GM19372 (cell line): Measurements from ENCODE around the gene CASKIN2.
A peak's percentile ranks its signal among the peaks of the same experiment; 100 is the strongest.
"Not testable (repeated sequence)": the region's sequence is repeated elsewhere in the genome, so short reads cannot be mapped to it uniquely, and the experiment has no call there.

Experiments used
- ATAC-seq: cut with Tn5 transposase; IDR thresholded peaks from one replicate; pipeline ENCODE4 v1.9.1; 2021; ENCODE audit warnings: mild to moderate bottlenecking, low read depth, moderate library complexity; ENCODE audit not compliant: unreplicated experiment

CASKIN2 gene

DNA sequence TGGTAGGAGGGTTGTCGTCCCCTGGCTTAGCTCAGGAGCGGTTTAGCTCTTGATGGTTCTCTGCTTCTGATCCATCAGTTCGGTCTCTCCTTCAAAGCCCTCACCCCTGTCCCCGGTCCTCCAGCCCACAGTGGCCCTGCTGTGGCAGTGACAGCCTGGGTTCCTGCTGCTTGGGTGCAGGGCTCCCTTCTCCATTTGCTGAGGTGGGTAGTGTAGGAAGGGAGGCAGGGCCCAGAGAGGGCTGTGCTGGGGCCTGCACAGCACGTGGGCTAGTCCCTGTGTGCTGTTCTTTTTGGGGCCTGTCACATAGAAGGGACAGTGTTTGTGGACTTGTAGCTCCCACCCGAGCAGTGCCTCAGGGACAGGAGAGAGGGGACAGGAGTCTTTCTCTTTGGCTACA lies 40.6 kb downstream of the CASKIN2 start:
- ATAC-seq = no peak

DNA sequence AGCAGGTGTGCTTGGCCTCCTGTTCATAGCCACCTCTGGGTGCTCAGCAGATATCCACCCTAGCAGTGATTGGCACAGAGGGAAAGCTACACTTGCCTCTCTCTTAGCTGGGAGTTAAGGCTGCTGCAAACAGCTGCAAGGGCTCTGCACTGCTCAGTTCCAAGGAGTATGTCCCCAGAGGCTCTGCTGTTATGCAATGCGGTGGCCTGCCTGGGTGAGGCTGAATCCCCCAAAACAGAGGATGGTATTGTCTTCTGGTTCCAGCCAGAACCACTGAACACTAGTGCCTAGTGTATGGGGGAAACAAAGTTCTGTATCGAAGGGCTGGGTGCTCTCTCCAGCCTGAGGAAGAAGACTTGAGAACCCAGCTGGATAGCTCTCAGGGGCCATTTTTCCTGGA lies 42.1 kb downstream of the CASKIN2 start:
- no peak for ATAC-seq

DNA sequence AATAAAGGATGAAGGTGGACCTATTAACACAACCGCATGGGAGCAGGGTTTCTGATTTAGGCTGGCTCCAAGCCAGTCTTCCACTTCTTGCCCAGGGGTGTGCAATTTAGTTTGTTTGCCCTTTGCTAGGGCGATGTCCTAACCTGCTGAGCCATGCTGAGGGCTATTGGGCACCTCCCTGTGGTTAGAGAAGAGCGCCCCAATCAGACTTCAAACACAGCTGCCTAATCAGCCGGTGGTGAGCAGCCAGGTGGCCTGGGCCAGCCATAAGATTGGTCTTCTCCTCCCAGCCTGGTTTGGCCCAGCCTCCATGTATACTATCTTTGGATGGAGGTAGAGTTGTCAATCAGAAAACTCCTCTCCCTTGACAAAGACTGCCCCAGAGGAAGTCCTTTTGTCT lies 43.2 kb downstream of the CASKIN2 start:
- ATAC-seq = no peak

DNA sequence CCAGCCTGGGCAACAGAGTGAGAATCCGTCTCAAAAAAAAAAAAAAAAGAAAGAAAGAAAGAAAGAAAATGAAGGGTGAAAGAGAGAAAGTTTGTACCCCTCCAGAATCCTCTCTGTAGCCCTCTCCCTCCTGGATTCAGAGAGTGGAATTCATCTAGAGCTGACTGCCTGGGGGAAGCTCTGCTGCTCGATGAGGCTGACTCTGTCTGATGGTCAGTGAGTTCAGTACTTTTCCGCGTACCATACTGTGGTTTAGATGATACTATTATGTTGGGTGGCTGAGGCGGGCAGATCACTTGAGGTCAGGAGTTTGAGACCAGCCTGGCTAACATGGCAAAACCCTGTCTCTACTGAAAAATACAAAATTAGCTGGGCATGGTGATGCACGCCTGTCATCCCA lies 44.1 kb downstream of the CASKIN2 start:
- no peak for ATAC-seq

DNA sequence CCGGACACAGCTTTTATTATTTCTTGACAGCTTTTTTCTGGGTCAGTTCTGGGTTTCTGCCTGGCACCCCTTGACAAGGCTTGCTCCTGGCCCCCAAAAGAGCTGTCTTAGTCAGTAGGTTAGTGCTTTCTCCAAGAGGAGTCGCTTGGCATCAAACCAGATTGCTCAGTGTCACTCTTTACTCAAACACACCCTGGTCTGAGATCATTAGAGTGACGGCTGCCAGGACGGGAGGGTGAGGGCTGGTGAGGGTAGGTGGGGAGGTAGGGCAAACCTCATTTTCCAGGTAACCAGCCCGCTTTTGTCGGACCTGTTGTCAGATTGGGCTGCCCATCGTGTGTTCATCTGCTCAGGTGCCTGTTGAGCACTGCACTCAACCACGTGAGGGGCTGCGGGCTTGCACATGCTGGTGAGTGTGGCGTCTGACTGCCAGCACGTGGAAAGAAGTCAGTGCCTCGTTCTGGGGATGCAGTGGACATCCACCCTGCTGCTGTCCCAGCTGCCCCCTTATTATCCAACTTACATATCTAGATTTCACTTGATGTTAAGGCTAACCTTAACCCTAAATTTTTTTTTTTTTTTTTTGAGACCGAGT lies 46.5 kb downstream of the CASKIN2 start:
- no peak for ATAC-seq

DNA sequence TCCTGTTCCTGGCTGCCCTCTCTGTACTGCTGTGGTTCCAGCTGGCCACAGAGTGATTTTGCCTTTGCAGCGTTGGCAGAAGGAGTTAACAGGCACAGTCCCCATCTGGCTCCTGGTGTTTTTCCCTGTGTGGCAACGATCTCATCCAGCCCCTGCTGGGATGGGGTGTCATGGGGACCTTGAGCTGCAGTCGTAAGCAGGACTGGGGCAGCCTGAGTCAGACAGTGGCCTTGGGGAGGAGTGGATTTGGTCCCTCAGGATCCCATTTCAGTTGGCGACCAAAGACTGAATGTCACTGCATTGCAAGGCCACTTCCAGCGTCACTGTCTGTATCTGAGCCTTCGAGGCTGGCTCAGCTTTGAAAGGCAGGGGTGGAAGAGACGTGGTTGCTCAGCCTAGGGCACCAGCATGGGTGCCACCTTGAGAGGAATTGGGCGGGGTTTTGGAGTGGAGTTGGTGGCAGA lies 47.0 kb downstream of the CASKIN2 start:
- ATAC-seq = no peak

DNA sequence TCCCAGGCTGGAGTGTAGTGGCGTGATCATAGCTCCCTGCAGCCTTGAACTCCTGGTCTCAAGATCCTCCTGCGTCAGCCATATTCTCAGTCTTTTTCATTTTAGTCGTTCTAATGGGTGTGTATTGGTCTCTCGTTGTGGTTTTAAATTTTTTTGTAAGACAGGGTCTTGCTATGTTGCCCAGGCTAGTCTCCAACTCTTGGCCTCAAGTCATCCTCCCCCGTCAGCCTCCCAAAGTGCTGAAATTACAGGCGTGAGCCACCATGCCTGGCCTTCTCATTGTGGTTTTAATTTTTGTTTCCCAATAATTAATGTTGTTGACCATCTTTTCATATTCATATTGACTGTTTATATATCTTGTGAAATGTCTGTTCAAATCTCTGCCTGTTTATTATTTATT lies 50.3 kb downstream of the CASKIN2 start:
- no peak for ATAC-seq

DNA sequence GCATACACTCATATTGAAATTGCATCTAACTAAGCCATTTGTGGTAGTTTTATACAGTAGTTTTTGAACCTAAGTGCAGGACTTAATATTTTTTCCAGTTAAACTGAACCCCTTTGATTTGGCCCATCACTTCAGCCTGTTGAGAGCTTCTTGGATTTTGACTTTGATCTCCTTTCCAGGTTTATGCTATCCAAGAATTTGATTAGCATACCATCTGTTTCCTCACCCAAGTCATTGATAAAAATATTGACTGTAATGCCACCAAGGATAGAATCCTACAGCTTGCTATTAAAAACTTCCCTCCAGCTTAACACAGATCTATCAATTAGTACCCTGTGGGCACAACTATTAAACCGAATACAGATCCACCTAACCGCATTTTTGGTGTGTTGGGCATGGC lies 51.7 kb downstream of the CASKIN2 start:
- ATAC-seq = no peak

DNA sequence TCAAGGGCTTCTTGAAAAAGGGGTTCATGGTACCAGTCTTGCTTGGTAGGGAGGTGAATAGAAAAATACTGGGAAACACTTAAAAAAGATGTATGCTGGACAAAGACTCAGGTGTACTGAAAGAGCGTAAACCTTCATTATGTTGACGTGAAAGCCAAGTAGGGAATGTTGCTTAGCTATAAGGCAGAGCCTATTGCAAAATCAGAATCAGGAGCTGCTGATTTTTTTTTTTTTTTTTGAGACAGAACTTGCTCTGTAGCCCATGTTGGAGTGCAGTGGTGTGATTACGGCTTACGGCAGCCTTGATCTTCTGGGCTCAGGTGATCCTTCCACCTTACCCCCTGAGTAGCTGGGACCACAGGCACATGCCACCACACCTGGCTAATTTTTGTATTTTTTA lies 55.0 kb downstream of the CASKIN2 start:
- ATAC-seq = no peak

DNA sequence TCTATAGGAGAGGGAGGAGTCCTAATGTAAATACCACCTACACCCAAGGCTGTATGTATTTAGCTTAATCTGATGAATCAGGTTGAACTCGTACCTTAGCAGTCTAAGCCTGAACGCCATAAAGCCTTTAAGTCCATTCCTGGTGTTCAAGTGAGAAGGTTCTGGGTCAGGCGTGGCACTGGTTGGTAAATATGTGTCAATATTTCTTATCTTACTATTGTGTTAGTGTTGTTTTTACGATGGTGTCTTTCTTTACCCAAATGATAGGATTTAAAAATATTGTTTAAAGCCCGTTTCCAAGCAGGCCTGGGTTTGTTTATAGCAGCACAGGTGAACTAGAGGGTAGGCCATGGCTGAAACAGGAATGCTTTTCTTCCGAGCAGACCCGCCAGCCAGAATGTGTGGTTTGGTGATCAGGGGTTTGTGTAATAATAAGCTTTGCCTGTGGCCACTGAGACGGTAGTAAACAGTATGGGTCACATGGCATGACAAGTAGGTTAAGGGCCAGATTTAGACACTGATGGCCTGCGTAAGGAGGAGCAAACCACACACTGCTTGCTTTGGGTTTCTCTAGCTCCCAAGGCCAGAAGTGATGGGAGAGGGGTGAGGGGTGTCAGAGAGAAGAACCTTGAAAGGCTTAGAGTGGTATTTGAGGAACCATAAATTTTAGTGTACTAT lies 55.6 kb downstream of the CASKIN2 start:
- ATAC-seq = no peak

DNA sequence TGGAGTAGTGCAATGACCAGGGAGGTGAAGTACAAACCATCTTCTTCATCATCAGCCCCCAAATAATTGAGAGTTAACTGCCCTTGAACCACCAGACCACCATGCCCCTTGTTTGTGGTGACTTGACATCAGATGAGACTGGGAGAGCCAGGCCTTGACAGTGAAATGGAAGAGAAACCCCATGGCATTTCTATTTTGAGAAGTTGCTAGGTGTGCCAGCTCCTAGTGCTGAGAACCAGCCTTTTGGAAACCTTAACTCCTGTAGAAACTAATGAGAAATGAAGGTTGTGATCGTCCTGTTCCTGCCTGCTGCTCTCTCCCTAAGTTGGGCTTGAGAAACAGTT lies 56.1 kb downstream of the CASKIN2 start:
- ATAC-seq = no peak

DNA sequence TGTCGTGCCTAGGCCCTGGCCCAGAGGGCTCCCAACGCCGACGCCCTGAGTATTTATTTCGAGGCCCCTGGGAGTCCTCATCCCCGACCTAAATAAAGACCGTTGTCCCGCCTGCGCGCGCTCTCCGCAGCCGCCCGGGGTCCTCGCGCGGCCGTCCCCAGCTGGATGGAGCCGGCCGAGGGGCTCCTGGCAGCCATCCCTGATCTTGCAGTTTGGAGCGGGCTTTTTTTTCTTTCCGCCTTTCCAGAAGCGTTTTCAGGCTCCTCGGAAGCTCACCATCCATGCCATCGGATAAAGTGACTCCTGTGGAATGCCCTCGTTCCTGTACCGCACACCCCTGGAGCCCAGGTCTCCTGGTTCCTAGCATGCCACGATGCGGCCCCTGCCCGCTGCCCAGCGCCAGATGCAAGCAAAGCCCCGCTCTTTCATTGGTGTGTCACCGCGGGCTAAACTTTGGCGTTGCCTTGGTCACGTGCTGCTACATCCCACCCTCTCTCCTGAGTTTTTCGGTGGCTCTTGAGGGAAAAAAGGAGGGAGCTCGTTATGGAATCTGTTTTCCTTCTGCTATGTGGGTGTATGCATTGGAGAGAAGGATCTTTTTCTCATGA lies 58.2 kb downstream of the CASKIN2 start:
- ATAC-seq = no peak

DNA sequence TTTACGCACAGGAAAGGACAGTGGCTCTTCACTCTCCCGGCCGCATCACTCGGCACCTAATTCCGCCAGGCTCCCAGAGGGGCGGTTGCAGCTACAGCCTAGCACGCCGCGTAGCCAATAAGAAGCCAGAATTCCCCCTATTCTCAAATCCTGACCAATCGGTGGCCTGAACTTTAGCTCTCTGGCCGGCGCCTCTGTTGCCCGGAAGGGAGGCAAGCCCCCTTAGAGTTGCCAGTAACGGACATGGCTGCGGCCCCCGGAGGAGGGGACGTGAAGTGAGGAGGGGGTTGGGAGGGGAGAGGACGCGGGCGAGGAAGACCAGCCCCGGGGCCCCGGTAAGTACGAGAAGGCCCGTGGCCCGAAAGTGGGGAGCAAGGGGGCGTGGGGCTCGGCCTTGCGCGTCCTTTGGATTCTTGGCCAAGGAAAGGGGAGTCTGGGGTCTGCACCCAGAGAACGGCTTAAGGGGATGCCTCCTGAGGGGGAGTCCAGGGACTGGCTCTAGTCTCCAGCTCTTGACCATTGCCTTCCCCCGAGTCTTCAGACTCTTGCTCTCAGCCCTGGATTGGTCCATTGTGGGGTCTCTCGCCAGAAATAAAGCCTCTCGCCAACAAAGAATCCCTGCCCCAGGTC lies 58.8 kb downstream of the CASKIN2 start, which contains the start of gene TMEM94:
Gene TMEM94, plus strand, starts transcription at position 219 of the 630 bp plus-strand sequence. CDS start 15,271 bp downstream, outside the sequence.
- peak; percentile 97 for ATAC-seq

DNA sequence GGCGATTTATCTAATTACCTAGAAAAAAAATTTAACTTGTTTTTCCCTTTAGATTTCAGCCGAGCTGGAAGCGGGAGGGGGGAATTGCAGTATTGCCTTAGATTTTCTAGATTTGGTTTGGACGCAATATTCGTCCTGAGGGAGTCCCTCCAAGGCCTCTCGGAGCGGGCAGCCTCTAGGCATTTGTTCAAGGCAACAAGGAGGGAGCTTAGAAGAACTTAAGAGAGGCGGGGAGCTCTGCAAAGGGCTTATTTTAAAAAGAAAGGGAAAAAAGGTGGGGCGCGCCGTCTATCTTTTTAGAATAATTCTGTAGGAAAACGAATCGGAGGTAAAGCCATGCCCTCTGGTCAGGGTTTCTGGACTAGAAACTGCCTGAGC lies 59.3 kb downstream of the CASKIN2 start:
- ATAC-seq = peak; percentile 14

DNA sequence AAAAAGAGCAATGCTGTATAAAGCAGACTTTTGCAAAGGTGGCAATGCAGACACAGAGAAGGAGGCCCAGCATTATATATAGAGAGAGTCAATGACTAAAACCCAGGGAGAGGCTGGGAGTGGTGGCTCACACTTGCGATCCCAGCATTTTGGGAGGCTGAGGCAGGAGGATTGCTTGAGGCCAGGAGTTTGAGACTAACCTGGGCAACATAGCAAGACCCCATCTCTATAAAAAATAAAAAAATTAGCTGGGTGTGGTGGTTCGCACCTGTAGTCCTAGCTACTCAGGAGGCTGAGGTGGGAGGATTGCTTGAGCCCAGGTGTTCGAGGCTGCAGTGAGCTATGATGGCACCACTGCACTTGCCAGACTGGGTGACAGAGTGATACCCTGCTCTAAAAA lies 60.7 kb downstream of the CASKIN2 start:
- not testable (repeated sequence) for ATAC-seq

DNA sequence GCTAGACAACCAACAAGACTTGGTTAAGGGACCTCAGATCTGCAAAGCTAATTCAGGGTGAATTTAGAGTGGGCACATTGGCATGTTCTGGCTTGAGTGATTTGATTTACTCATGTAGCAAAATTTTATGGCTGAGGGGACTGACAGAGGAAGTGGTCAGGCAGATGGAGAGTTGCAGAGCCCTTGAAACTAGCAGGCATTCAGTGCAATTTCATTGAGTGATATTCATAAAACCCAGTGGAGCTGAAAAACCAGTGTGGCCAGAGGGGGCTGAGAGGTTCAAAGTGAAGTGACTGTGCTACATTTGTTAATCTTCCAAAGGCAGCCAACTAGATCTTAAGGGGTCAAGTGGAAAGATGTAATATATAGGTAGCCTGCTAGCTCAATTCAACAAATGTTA lies 61.1 kb downstream of the CASKIN2 start:
- ATAC-seq = no peak

DNA sequence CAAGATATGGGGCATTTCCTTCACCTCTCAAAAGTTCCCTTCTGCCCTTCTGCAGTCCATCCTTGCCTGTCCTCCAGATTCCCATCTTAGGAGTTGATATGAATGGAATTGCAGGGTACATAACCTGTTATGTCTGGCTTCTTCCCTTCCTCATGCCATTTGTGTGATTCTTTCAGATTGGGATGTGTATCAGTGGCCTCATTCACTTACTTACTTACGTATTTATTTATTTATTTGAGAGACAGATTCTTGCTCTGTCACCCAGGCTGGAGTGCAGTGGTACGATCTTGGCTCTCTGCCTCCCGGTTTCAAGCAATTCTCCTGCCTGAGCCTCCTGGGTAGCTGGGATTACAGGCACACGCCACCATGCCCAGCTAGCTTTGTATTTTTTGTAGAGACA lies 65.1 kb downstream of the CASKIN2 start:
- ATAC-seq = no peak
